Measurements from ENCODE around the gene CBX3. TPM values are rescaled to one million over a fixed set of nuclear protein-coding genes. Genes with fewer than 3 reads are reported as not detected.
A peak's percentile ranks its signal among the peaks of the same experiment; 100 is the strongest.

CBX3 gene
- total and polyA plus RNA-seq, 2 of the 8 experiments (the other 6 are each of a cell fraction or from before 2014, with no cell fraction given): 71.3 to 258 TPM

DNA sequence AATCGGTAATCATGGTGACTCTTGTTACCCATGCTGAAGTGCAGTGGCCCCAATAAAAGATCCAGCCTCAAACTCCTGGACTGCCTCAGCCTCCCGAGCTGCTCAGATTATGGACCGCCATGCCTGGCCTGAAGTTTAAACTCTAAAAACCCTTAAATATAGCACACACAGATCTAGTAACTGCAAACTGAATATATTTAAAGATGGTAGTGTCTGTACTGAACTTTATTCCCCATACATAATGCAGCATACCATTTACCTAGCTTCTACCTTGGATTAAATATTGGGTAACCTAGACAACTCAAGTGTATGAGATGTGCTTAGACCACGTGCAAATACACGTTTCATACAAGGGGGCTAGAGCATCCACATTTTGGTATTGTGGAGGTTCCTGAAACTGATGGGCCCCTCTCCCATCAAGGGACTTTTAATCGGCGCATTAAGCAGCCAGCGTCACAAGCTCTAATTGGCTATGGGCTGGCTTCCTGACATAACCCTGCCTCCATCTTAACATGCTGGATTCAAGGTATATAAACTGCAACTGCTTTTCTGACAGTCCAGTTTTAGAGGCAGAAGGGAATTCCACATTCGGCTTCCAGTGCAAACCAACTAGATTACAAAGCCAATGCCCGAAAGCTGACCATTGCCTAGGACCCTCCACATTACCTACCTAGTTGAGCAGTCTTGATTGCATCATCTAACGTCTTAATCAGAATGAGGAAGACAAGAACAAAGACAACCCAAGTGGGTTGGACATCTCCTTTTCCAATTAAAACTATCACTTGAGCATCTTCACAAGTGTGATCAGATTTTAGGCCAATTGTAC lies 14.0 kb upstream of the CBX3 start:
- Histone ChIP-seq H3K4ac (replicated peaks; ENCODE audit: insufficient read length, low read depth, low read length) (no peak overlapping the region), H4K8ac (ENCODE audit: extremely low read depth, insufficient read depth, low read length) (no peak overlapping the region), H3K14ac (ENCODE audit: insufficient read length) (no peak overlapping the region), H4K20me1 (replicated peaks in 1 of 2; ENCODE audit: control insufficient read depth in 1 of 2, insufficient read depth in 2 of 2, low read length in 2 of 2) (peaks cover 9 to 16% of the 10 kb centered on the region in 2 experiments), H2BK20ac (ENCODE audit: low read length) (no peak overlapping the region), H2BK5ac (ENCODE audit: low read depth, low read length) (no peak overlapping the region), H2BK12ac (ENCODE audit: low read depth, low read length) (no peak overlapping the region), H3K23ac (ENCODE audit: insufficient read length) (no peak overlapping the region), H3K4me2 (ENCODE audit: insufficient read depth in 1 of 2, low read depth in 2 of 2, low read length in 2 of 2) (no peak overlapping the region), H3K36me3 (ENCODE audit: control insufficient read depth in 2 of 4, insufficient read depth in 4 of 4, low read length in 3 of 4) (peaks cover 25 to 51% (median 41%) of the 10 kb centered on the region in 4 experiments), H3K9ac (replicated peaks in 1 of 4; ENCODE audit: extremely low read depth in 1 of 4, low read depth in 3 of 4, low read length in 3 of 4) (peak overlapping the region in 1 of 4 experiments; percentile 1; a peak in 1 of 7 replicates), H3K9me3 (ENCODE audit: insufficient read depth in 2 of 2, low read depth in 1 of 2, low read length in 1 of 2) (no peaks in the 10 kb centered on the region), H2BK120ac (replicated peaks; ENCODE audit: low read depth, low read length) (no peak overlapping the region), H3K4me3 (ENCODE audit: extremely low read depth in 1 of 4, insufficient read depth in 2 of 4, low read depth in 3 of 4, low read length in 4 of 4) (no peak overlapping the region), H3K27ac (ENCODE audit: low read depth, low read length) (peak overlapping the region; percentile 13), H4K91ac (replicated peaks; ENCODE audit: insufficient read length, low read length) (no peak overlapping the region), H3K18ac (ENCODE audit: extremely low read depth, low read length) (peak overlapping the region; percentile 3; the same call in 1 of the 2 replicates), H3K79me2 (ENCODE audit: control insufficient read depth in 1 of 2, insufficient read depth in 2 of 2, low read length in 2 of 2) (peaks cover 0 to 9% of the 10 kb centered on the region in 2 experiments; a peak in 2 of 4 replicates), H3K27me3 (replicated peaks in 1 of 4; ENCODE audit: control insufficient read depth in 3 of 4, extremely low read depth in 1 of 4, insufficient read depth in 3 of 4, low read length in 3 of 4) (no peaks in the 10 kb centered on the region), H3K56ac (replicated peaks; ENCODE audit: insufficient read length, low read depth, low read length) (no peak overlapping the region), H2BK15ac (ENCODE audit: low read length) (no peak overlapping the region), H3K4me1 (replicated peaks in 1 of 4; ENCODE audit: control insufficient read depth in 3 of 4, insufficient read depth in 4 of 4, low read length in 3 of 4) (no peaks in the 10 kb centered on the region), H3K79me1 (ENCODE audit: low read depth, low read length) (no peaks in the 10 kb centered on the region), H4K5ac (ENCODE audit: insufficient read length, low read depth, low read length) (no peak overlapping the region), H2AFZ (ENCODE audit: low read length) (no peak overlapping the region), H2AK5ac (ENCODE audit: low read depth, low read length) (no peak overlapping the region), H3K23me2 (ENCODE audit: low read depth, low read length) (no peaks in the 10 kb centered on the region)
- DNase-seq (ENCODE audit: low read depth in 1 of 2, low spot score in 2 of 2) (no peak), FAIRE-seq (no peak)
- POLR2A ChIA-PET (ENCODE audit: partially characterized antibody): interaction anchor here (0.6 to 17.3 kb wide), 55 partner anchors 9 to 295 kb away, joined by 3 to 578 read pairs (median 6); partner anchors contain the start of genes CBX3, HNRNPA2B1, NFE2L3 and SNX10
- CTCF ChIA-PET (ENCODE audit: partially characterized antibody): interaction anchor here (0.9 to 5.6 kb wide), 9 partner anchors 10 to 292 kb away, joined by 3 to 30 read pairs (median 5); partner anchors contain the start of gene NFE2L3
- 79% methylated on average over 11 of the region's 11 CpGs; no CpG with 5 or more reads in 1 of the 2 experiments for WGBS, 2 experiments (ENCODE audit: extremely low coverage in 1 of 2, insufficient coverage in 1 of 2, insufficient read length in 1 of 2, insufficient replicate concordance in 2 of 2, low coverage in 1 of 2, low lambda C conversion rate in 2 of 2, missing lambda C conversion rate in 1 of 2)
- TF ChIP-seq POU5F1 (IDR thresholded peaks at IDR 0.05; ENCODE audit: low read depth, low read length): no peak; the same call in 1 of the 2 replicates
- 0 out of 2 replicates have a peak, but pooled peaks have one; percentile 23 for TF ChIP-seq ATF3 (IDR thresholded peaks at IDR 0.05; ENCODE audit: insufficient read depth, low read depth, low read length)
- peak; percentile 83 for TF ChIP-seq ATF2 (IDR thresholded peaks at IDR 0.05; ENCODE audit: low read length)
- no peak for TF ChIP-seq PHF8 (conservative IDR thresholded peaks at IDR 0.05; ENCODE audit: low read depth, low read length)

Measured in H1 (cell line).